NB4 (cell line): ENCODE measurements around the gene ZNF805.
"Not testable (repeated sequence)": the region's sequence is repeated elsewhere in the genome, so short reads cannot be mapped to it uniquely, and the experiment has no call there.

Experiments
- DNase-seq: peaks from one replicate; pipeline ENCODE4 v3.0.0; 2010; ENCODE audit warnings: low read depth
- H3K4me3 ChIP-seq: one replicate; pipeline ENCODE4 v1.5.1; 2011; ENCODE audit warnings: mild to moderate bottlenecking, low read depth, low read length, moderate library complexity
- MYC ChIP-seq: IDR thresholded peaks from 2 replicates; pipeline ENCODE4 v1.6.1; 2011; ENCODE audit warnings: low read depth, low read length
- POLR2A ChIP-seq: IDR thresholded peaks from 2 replicates; pipeline ENCODE4 v1.6.1; 2011; ENCODE audit warnings: mild to moderate bottlenecking; ENCODE audit not compliant: insufficient read length; ENCODE audit errors: extremely low read depth
- TF ChIP-seq, protein P1 (sequence below): IDR thresholded peaks from one replicate; pipeline ENCODE4 v1.5.1; 2012; ENCODE audit warnings: low read depth, low read length
- TF ChIP-seq, protein P2 (sequence below): IDR thresholded peaks from 2 replicates; pipeline ENCODE4 v1.6.1; 2011; ENCODE audit warnings: low read depth, low read length

ZNF805 gene

DNA sequence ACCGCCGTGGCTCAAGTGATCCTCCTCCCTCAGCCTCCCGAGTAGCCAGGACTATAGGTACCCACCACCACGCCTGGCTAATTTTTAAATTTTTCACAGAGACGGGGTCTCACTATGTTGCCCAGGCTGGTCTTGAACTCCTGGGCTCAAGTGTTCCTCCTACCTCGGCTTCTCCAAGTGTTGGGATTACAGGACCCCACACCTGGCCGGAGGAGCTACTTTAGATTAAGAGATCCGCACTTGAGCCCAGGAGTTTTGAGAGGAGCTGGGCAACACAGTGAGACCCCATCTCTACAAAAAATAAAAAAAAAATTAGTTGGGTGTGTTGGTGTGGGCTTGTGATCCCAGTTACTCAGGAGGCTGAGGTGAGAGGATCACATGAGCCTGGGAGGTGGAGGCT lies 30.8 kb downstream of the ZNF805 start:
- H3K4me3 ChIP-seq: no peak overlapping the region
- no peak for DNase-seq
- TF ChIP-seq, protein P1, sequence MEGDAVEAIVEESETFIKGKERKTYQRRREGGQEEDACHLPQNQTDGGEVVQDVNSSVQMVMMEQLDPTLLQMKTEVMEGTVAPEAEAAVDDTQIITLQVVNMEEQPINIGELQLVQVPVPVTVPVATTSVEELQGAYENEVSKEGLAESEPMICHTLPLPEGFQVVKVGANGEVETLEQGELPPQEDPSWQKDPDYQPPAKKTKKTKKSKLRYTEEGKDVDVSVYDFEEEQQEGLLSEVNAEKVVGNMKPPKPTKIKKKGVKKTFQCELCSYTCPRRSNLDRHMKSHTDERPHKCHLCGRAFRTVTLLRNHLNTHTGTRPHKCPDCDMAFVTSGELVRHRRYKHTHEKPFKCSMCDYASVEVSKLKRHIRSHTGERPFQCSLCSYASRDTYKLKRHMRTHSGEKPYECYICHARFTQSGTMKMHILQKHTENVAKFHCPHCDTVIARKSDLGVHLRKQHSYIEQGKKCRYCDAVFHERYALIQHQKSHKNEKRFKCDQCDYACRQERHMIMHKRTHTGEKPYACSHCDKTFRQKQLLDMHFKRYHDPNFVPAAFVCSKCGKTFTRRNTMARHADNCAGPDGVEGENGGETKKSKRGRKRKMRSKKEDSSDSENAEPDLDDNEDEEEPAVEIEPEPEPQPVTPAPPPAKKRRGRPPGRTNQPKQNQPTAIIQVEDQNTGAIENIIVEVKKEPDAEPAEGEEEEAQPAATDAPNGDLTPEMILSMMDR: no peak
- TF ChIP-seq, protein P2, sequence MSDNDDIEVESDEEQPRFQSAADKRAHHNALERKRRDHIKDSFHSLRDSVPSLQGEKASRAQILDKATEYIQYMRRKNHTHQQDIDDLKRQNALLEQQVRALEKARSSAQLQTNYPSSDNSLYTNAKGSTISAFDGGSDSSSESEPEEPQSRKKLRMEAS: no peak
- no peak for TF ChIP-seq POLR2A
- TF ChIP-seq MYC: no peak

DNA sequence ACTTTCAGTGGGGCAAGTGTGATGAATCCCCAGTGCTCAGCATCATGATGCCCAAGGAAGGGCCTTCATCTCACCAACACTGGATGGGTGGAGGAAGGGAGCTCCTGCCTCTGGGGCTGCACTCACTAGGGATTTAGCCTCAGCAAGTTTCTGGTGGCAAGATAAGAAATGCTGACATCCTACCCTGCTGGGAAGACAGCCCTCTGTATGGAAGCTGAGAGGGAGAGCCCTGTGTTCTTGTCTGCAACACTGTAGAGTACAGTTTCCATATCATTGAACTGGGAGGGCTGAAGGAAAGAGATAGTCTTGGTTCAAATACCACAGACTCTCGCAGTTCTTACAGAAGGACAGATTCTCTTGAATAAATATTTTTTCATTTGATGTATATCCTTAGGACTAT lies 32.6 kb downstream of the ZNF805 start:
- DNase-seq: no peak
- TF ChIP-seq MYC: no peak
- TF ChIP-seq, protein P1: no peak
- TF ChIP-seq, protein P2: no peak
- TF ChIP-seq POLR2A: no peak

DNA sequence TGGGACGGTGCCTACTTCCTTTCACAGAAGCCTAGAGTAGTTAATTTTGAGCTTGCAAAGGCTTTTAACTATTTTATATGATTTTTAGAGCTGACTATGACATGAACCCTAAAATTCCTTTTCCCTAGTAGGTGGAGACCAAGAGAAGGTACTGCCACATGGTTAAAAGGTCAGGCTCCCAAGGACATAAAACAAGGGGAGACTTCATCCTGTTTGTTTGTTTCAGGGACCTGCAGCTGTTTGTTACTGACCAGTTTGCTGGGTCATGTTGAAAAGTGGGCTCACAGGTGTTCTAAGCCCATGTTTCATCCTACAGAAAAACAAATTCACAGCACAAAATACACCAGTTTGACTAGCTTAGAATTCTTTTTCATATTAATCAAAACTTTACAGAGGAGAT lies 36.0 kb downstream of the ZNF805 start:
- TF ChIP-seq, protein P2: no peak
- no peak for TF ChIP-seq MYC
- TF ChIP-seq POLR2A: no peak
- TF ChIP-seq, protein P1: no peak
- H3K4me3 ChIP-seq: no peak overlapping the region
- DNase-seq: no peak

More for the DNA sequence above, 32.6 kb downstream of the ZNF805 start:
- no peak overlapping the region for H3K4me3 ChIP-seq

DNA sequence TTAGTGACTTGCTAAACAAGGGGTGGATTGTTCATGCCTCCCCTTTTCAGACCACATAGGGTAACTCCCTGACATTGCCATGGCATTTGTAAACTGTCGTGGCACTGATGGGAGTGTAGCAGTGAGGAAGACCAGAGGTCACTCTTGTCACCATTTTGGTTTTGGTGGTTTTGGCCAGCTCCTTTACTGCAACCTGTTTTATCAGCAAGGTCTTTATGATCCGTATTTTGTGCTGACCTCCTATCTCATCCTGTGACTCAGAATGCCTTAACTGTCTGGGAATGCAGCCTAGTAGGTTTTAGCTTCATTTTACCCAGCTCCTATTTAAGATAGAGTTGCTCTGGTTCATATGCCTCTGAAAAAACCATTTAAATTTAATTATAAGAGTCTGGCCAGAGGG lies 38.0 kb downstream of the ZNF805 start:
- DNase-seq, H3K4me3 ChIP-seq: not testable (repeated sequence)

DNA sequence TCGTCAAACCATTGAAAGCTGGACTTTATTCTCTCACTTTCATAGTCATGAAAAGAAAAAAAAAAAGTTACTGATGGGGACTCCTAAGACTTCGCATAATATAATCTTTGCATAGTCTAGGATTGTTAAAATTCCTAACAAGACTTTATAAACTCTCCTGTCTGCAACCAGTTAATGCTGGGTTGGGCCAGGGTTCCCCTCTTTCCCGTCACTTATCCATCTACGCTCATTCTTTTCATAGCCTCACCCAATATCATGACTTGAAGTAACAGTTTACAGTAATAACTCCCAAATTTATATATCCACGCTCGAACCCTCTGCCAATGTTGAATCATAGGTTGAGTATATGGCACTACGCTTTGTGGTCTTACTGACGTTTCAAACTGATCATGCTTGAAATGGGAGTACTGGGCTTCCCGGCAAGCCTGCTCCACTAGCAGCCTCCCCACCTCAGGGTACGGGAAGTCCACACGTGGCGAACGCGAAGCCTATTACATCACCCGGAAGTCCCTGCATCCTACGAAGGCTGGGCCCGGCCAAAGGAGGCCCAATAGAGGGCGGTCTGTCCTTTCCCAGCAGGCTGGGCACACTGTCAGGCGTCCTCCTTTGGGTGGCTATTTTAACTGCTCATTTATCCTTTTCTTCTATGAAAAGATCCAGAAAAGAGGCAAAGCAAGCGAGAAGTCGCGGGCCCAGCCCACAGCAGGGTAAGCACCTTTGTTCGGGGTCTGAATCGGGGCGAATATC lies 39.2 kb downstream of the ZNF805 start:
- TF ChIP-seq, protein P1: no peak
- TF ChIP-seq POLR2A (peak; percentile 43), MYC (peak; percentile 98)
- TF ChIP-seq, protein P2: peak; percentile 95
- DNase-seq: peak; percentile 92
- peak overlapping the region; percentile 87 for H3K4me3 ChIP-seq

DNA sequence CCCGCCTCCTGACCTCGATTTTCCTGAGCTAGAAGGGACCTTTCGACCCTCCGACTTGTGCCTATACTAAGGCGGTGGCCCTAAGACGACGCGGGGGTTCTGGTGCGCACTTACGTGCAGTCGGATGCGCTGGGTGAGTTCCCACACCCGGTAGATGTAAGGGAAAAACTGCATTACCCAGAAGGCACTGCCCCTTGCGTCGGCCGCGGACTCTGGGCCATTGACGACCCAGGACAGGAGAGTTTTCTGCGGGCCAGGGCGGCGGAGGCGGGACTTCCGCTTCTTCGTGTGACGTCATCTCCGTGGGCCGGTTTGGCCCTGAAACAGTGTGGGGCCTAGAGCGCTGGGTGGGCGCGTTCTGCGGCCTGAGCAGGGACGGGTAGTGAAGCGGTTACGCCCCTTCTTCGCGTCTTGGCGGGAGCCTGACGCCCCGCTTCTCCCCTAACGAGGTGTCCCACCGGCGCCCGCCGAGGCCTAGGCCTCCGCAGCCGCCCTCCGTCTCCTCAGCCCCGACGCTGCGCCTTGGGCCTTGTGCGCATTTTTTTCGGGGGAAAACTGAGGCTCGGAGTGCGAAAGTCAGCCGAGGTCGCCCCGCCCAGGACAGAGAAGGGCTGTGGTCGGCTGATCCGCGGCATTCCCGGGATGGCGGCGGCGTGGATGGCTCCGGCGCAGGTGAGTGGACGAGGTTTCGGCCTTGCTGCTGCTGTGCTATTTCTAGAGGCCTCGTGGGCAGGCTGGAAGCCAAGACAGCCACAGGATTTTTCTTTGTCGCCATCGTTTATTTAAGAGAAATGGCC lies 39.9 kb downstream of the ZNF805 start, which contains the start of gene ZNF460:
Gene ZNF460 (plus strand): TSS at position 321 of the 797 bp plus-strand sequence. CDS start 322 bp downstream, at position 643.
- peak; percentile 94 for DNase-seq
- TF ChIP-seq MYC: peak; percentile 62
- TF ChIP-seq, protein P2: peak; percentile 67; the same call in 1 of the 2 replicates
- TF ChIP-seq POLR2A: peak; percentile 30
- TF ChIP-seq, protein P1: no peak
- peak within 1 kb of the TSS; percentile 87 for H3K4me3 ChIP-seq
